Heart left ventricle (tissue), 16 donors: Measurements from ENCODE around the gene LYSET. TPM values are rescaled to one million over a fixed set of nuclear protein-coding genes. Genes with fewer than 3 reads are reported as not detected.
A peak's percentile ranks its signal among the peaks of the same experiment; 100 is the strongest.

Experiments used
- ATAC-seq, 4 donors: fragments of 200-7000 bp; cut with Tn5 transposase; one replicate each; pipeline ENCODE4 v1.9.1; 2020 to 2022; ENCODE audit warnings: moderate library complexity in 4 of 4, mild to moderate bottlenecking in 3 of 4, moderate number of reproducible peaks in 1 of 4
- DNase-seq, 5 donors: peaks; one replicate each; pipeline ENCODE4 v3.0.0-alpha.2; 2020
- H3K27ac ChIP-seq, 12 donors: fragments of 200-600 bp; sonication (generic) in 4 of 12; one replicate each; pipeline versions ENCODE4 v1.5.0 to v1.8.0; 2016 to 2022; ENCODE audit warnings: mild to moderate bottlenecking in 2 of 12
- H3K27me3 ChIP-seq, 9 donors: fragments of 200-600 bp; sonication (generic) in 2 of 9; one replicate each; pipeline versions ENCODE4 v1.5.1 to v1.8.0; 2016 to 2022; ENCODE audit warnings: mild to moderate bottlenecking in 3 of 9
- H3K36me3 ChIP-seq, 9 donors: fragments of 200-600 bp; sonication (generic) in 2 of 9; one replicate each; pipeline versions ENCODE4 v1.5.0 to v1.8.0; 2018 to 2022; ENCODE audit warnings: mild to moderate bottlenecking in 2 of 9
- H3K4me1 ChIP-seq, 12 donors: fragments of 200-600 bp; sonication (generic) in 4 of 12; one replicate each; pipeline versions ENCODE4 v1.5.0 to v1.8.0; 2016 to 2022; ENCODE audit warnings: mild to moderate bottlenecking in 3 of 12
- H3K4me3 ChIP-seq, 12 donors: fragments of 200-600 bp; sonication (generic) in 4 of 12; one replicate each; pipeline versions ENCODE4 v1.5.0 to v1.8.0; 2017 to 2022; ENCODE audit warnings: mild to moderate bottlenecking in 9 of 12, moderate library complexity in 4 of 12
- H3K9me3 ChIP-seq, 12 donors: fragments of 200-600 bp; sonication (generic) in 4 of 12; one replicate each; pipeline versions ENCODE4 v1.5.0 to v1.8.0; 2016 to 2022; ENCODE audit warnings: mild to moderate bottlenecking in 1 of 12
- POLR2A ChIP-seq, 2 donors: fragments of 450-650 bp; IDR thresholded peaks; one replicate each; pipeline ENCODE4 v1.6.1; 2017; ENCODE audit warnings: antibody characterized with exemption in 2 of 2, mild to moderate bottlenecking in 2 of 2, moderate library complexity in 2 of 2
- WGBS, 4 donors: extraction: QIAGEN DNeasy Blood & Tissue Kit in 2 of 4; methylation state at CpG; one replicate each; pipeline versions ENCODE4 v1.1.5 to v1.1.7; 2013 to 2018; 5-methylcytosine and 5-hydroxymethylcytosine counted together
- intact Hi-C, 10 donors: fragments of 100-400 bp; cut with DNase I; formaldehyde crosslinking; loops; one replicate each; pipeline versions ENCODE4 v1.11.1 to v1.14.2; 2022
- polyA plus RNA-seq, 2 donors: library from polyadenylated mRNA; stranded (reverse); fragments of 200-250 nt; gene quantifications; one replicate each; pipeline ENCODE4 v1.2.3, GENCODE V29; 2013
- total RNA-seq, 9 donors: library from RNA; depleted of rRNA in 2 of 9; stranded (reverse); fragments of >200 nt in 2 of 9; fragmentation: NEBNext Ultra II Directional in 3 of 9; extraction: Animal tissue kit (Norgen Biotek cat#: 25700) in 3 of 9; gene quantifications; one replicate each; pipeline versions ENCODE4 v1.1.0 to v1.2.4, GENCODE V29; 2016 to 2023
- TF ChIP-seq, protein P1 (sequence below), 12 donors: fragments of 200-600 bp; sonication (generic) in 4 of 12; IDR thresholded peaks; one replicate each; pipeline versions ENCODE4 v1.5.0 to v1.8.0; 2018 to 2022; ENCODE audit warnings: antibody characterized with exemption in 12 of 12, mild to moderate bottlenecking in 5 of 12
- donor health status: ischemic (EF 13 %, LVEDD 7.1; RV severe dilation, severe dysfunction).
- donor health status: healthy with polysubstance abuse.
- donor health status: DM: no; HTN: yes; CAD: no.
- donor health status: DM: no; HTN: no; CAD: no.
- donor health status: ischemic (EF 25% LVEDD 6.9; RV normal size, moderate dysfunction).
- donor health status: ischemic (EF 25% LVEDD 5.7; RV mildly dilated, moderate dysfunction).
- donor health status: healthy.
- donor health status: DM: yes; HTN: yes; CAD: no.
- donor health status: ischemic (EF 35%, LVEDD 5.7; RV mildly dilated, moderate dysfunction).
- donor health status: nonischemic (EF 11% LVEDD 7.7; RV severe dilation, severe dysfunction).
- donor health status: DM: yes; HTN: yes; CAD: no.
- donor health status: PGD.
- donor health status: ischemic (EF 29% LVEDD 5.4; RV normal size, mild dysfunction).
- donor health status: nonischemic (EF 23%, LVEDD 6.1; RV moderate dilation, normal function).

LYSET gene
- total and polyA plus RNA-seq, 11 donors, result 8.8 to 29.3 (median 22.8) TPM

DNA sequence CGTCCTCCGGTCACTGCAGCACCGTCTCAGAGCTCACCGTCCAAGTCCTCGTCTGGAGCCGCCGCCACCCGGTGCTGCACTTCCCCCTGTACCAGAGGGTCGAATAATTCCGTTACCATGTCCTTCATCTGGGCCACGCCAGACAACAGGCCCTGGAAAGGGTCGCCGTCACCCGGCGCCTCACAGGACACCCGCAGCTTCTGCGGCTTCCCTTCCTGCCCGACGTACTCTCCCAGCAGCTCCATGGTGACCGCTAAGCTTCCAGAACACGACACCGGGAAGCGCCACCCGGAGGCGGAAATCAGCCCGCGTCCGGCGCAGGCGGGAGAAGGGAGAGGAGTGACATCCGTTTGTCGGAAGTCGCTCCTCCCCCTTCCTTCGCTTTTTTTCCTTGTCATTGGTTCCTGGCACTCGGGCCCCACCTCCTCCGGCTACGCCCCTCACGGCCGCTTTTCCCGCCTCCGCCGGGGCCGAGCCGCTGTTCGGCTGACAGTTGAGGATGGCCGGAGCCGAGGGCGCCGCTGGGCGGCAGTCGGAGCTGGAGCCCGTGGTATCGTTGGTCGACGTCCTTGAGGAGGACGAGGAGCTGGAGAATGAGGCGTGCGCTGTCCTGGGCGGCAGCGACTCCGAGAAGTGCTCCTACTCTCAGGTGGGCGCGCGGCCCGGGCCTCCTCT lies 21.8 kb downstream of the LYSET start, which contains the start of the genes GON7 and UBR7:
Gene GON7, minus strand, starts transcription at position 273 of the 675 bp plus-strand sequence. Its CDS starts 28 bp downstream, at position 245.
Gene UBR7, plus strand, starts transcription at position 464 of the 675 bp plus-strand sequence. Its CDS starts 36 bp downstream, at position 500.
- peak within 1 kb of the TSS; percentile 56 to 93 (median 88) for H3K27ac ChIP-seq
- peak; percentile 95 to 99 (median 99) for ATAC-seq
- H3K36me3 ChIP-seq, result peaks cover 0 to 21% (median 16%) of the 10 kb centered on the region in 9 donors
- WGBS, 4 donors, result 0 to 1% (median 0%) methylated on average over 34 to 65 of the region's 65 CpGs
- no peaks in the 10 kb centered on the region for H3K27me3 ChIP-seq
- peak in 1 of 2 donors; percentile 73 for TF ChIP-seq POLR2A (IDR thresholded peaks at IDR 0.05)
- TF ChIP-seq, protein P1, sequence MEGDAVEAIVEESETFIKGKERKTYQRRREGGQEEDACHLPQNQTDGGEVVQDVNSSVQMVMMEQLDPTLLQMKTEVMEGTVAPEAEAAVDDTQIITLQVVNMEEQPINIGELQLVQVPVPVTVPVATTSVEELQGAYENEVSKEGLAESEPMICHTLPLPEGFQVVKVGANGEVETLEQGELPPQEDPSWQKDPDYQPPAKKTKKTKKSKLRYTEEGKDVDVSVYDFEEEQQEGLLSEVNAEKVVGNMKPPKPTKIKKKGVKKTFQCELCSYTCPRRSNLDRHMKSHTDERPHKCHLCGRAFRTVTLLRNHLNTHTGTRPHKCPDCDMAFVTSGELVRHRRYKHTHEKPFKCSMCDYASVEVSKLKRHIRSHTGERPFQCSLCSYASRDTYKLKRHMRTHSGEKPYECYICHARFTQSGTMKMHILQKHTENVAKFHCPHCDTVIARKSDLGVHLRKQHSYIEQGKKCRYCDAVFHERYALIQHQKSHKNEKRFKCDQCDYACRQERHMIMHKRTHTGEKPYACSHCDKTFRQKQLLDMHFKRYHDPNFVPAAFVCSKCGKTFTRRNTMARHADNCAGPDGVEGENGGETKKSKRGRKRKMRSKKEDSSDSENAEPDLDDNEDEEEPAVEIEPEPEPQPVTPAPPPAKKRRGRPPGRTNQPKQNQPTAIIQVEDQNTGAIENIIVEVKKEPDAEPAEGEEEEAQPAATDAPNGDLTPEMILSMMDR (IDR thresholded peaks at IDR 0.05), result peak in 7 of 12 donors; percentile 15 to 55 (median 20)
- peak within 1 kb of the TSS; percentile 63 to 97 (median 86) for H3K4me3 ChIP-seq
- H3K4me1 ChIP-seq, result peaks cover 7 to 46% (median 26%) of the 10 kb centered on the region in 12 donors
- intact Hi-C loops, result loop anchor here in 6 of 10 donors (1.0 to 10.0 kb wide), 7 partner anchors 22 to 818 kb away; partner anchors contain the start of genes MOAP1 (in 5 of the 6), BTBD7 (in 4 of the 6), LYSET (in 3 of the 6) and OTUB2 (in 1 of the 6)
- no peaks in the 10 kb centered on the region for H3K9me3 ChIP-seq
- DNase-seq, result peak; percentile 96 to 97 (median 96)

DNA sequence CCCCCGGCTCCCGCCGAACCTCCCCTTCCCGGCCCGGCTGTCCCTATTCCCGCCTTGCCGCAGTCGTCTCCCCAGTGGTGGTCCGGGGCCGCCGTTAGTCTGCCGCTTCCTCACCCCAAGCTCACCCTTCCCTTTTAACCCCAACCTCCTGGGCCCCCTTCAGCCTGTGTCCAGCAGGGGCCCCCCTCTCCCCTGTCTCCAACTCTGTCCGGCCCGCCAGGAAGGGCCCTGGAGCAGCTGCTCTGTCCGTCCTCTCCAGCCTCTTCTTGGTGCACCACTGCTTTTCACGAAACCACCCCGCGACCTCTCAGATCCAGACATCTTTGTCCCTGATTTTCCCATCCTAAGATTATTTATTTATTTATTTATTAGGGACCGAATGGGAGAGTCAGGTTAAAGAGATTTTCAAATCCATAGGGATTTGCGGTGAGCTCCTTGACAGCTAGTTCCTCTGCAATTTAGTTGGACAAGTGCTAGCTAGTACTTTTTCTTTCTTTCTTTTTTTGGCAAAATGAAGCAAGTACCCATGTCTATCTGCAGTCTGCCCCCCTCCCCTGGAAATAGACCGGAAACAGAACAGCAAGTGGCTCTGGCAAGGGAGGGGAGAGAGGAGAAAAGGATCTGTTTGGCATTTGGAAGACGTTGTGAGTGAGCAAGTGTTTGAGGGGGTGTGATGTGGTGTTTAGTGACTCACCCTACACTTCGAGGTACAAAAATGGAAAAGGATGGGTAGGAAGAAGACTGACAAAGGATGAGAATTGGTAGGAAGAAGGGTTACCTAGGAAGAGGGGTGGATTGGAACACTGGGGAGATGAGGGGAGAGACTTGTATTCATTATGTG lies 22.6 kb downstream of the LYSET start:
- 0 to 1% (median 1%) methylated on average over 21 to 23 of the region's 23 CpGs for WGBS, 4 donors
- ATAC-seq (peak; percentile 70 to 82 (median 77)), DNase-seq (peak; percentile 57 to 84 (median 66))
- peaks cover 7 to 46% (median 26%) of the 10 kb centered on the region in 12 donors for H3K4me1 ChIP-seq
- no peak for TF ChIP-seq POLR2A (IDR thresholded peaks at IDR 0.05)
- TF ChIP-seq, protein P1 (IDR thresholded peaks at IDR 0.05), result peak in 9 of 12 donors; percentile 16 to 54 (median 40)
- H3K36me3 ChIP-seq, result peaks cover 0 to 29% (median 23%) of the 10 kb centered on the region in 9 donors
- H3K27ac ChIP-seq, result peak overlapping the region; percentile 56 to 93 (median 88)
- H3K4me3 ChIP-seq, result peak overlapping the region; percentile 63 to 97 (median 86)
- no peaks in the 10 kb centered on the region for H3K27me3 ChIP-seq
- intact Hi-C loops, result loop anchor here in 6 of 10 donors (1.0 to 10.0 kb wide), 7 partner anchors 23 to 817 kb away; partner anchors contain the start of genes MOAP1 (in 5 of the 6), BTBD7 (in 4 of the 6), LYSET (in 3 of the 6) and OTUB2 (in 1 of the 6)
- H3K9me3 ChIP-seq, result no peaks in the 10 kb centered on the region

- Histone ChIP-seq H3K27ac (no peak overlapping the region), H3K36me3 (peaks cover 0 to 76% (median 71%) of the 10 kb centered on the region in 9 donors), H3K4me1 (peaks cover 0 to 25% (median 14%) of the 10 kb centered on the region in 12 donors), H3K9me3 (no peaks in the 10 kb centered on the region), H3K4me3 (no peak overlapping the region), H3K27me3 (no peaks in the 10 kb centered on the region)
- intact Hi-C loops, result loop anchor here in 2 of 10 donors (10.0 kb wide), 2 partner anchors 322 to 402 kb away; no protein-coding TSS in a partner anchor
- no peak for ATAC-seq
- TF ChIP-seq, protein P1 (IDR thresholded peaks at IDR 0.05), result no peak
- TF ChIP-seq POLR2A (IDR thresholded peaks at IDR 0.05), result no peak
- DNase-seq, result no peak
- 43 to 63% (median 58%) methylated on average over 3 of the region's 3 CpGs for WGBS, 4 donors
These were observed 27.3 kb downstream of the LYSET start for GRCh38 chr14:93212432-93212831.
